Mesothelial cell of epicardium (in vitro differentiated cells): ENCODE data around the gene CALHM2. TPM values are rescaled to one million over a fixed set of nuclear protein-coding genes. Genes with fewer than 3 reads are reported as not detected.
A peak's percentile ranks its signal among the peaks of the same experiment; 100 is the strongest.
"Not testable (repeated sequence)": the region's sequence is repeated elsewhere in the genome, so short reads cannot be mapped to it uniquely, and the experiment has no call there.

ENCODE experiments used
- DNase-seq, 2 experiments: peaks; one replicate each; pipeline ENCODE4 v3.0.0; 2021; ENCODE audit warnings: low spot score in 2 of 2; ENCODE audit not compliant: unreplicated experiment in 2 of 2
- H3K27ac Mint-ChIP-seq: 2 replicates; pipeline ENCODE4 v1.8.0; 2021; ENCODE audit warnings: mixed read lengths
- H3K27me3 Mint-ChIP-seq: 2 replicates; pipeline ENCODE4 v1.8.0; 2021; ENCODE audit warnings: low read depth, mixed read lengths
- H3K36me3 Mint-ChIP-seq: 2 replicates; pipeline ENCODE4 v1.8.0; 2021; ENCODE audit warnings: mixed read lengths
- H3K4me1 Mint-ChIP-seq: 2 replicates; pipeline ENCODE4 v1.8.0; 2021; ENCODE audit warnings: mixed read lengths
- H3K4me3 Mint-ChIP-seq: 2 replicates; pipeline ENCODE4 v1.8.0; 2021; ENCODE audit warnings: mild to moderate bottlenecking, moderate library complexity, mixed read lengths
- H3K9me3 Mint-ChIP-seq: 2 replicates; pipeline ENCODE4 v1.8.0; 2021; ENCODE audit warnings: mixed read lengths
- total RNA-seq: library from RNA; stranded (reverse); gene quantifications from 3 replicates; pipeline ENCODE4 v1.2.1, GENCODE V29; 2021
- TF ChIP-seq, protein P1 (sequence below): fragments of 200-600 bp; sonication (generic); IDR thresholded peaks from one replicate; pipeline ENCODE4 v1.5.0; 2021; ENCODE audit warnings: antibody characterized with exemption; ENCODE audit not compliant: unreplicated experiment

CALHM2 gene
- total RNA-seq, 1 donor from 2014 or later: 4.3 TPM

DNA sequence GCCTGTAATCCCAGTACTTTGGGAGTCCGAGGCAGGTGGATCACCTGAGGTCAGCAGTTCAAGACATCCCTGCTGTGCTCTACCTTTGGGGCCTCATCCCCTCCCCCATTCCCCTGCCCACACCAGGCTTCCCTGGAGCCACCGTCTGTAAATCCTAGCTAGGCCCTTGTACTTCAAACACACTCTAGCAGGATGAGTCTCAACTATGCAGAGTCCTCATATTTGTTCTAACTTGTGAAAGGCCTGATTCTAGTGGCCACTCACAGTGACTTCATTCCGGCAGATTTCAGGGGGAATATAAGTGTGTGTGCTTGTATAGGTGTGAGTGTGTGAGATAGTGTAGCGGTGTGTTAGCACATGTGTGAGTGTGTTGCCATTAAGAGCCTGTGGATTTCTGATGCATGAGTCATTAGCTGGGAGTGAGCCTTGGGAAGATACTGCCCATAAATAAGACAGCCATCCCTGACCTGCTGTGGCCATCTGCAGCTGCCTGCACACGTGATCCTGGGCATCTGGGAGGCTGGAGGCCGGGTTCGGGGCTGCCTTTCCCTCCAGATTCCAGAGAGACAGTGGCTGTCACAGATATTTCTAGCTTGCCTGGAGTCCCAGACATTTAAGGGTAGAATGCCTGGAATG is 39.7 kb upstream of the CALHM2 start:
- peak overlapping the region; percentile 76 for H3K4me3 Mint-ChIP-seq
- H3K27ac Mint-ChIP-seq: peak overlapping the region; percentile 17
- H3K9me3 Mint-ChIP-seq: no peaks in the 10 kb centered on the region
- no peak for DNase-seq
- H3K4me1 Mint-ChIP-seq: peaks cover 25% of the 10 kb centered on the region
- H3K27me3 Mint-ChIP-seq: peaks cover 54% of the 10 kb centered on the region
- H3K36me3 Mint-ChIP-seq: no peaks in the 10 kb centered on the region
- TF ChIP-seq, protein P1, sequence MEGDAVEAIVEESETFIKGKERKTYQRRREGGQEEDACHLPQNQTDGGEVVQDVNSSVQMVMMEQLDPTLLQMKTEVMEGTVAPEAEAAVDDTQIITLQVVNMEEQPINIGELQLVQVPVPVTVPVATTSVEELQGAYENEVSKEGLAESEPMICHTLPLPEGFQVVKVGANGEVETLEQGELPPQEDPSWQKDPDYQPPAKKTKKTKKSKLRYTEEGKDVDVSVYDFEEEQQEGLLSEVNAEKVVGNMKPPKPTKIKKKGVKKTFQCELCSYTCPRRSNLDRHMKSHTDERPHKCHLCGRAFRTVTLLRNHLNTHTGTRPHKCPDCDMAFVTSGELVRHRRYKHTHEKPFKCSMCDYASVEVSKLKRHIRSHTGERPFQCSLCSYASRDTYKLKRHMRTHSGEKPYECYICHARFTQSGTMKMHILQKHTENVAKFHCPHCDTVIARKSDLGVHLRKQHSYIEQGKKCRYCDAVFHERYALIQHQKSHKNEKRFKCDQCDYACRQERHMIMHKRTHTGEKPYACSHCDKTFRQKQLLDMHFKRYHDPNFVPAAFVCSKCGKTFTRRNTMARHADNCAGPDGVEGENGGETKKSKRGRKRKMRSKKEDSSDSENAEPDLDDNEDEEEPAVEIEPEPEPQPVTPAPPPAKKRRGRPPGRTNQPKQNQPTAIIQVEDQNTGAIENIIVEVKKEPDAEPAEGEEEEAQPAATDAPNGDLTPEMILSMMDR: no peak

DNA sequence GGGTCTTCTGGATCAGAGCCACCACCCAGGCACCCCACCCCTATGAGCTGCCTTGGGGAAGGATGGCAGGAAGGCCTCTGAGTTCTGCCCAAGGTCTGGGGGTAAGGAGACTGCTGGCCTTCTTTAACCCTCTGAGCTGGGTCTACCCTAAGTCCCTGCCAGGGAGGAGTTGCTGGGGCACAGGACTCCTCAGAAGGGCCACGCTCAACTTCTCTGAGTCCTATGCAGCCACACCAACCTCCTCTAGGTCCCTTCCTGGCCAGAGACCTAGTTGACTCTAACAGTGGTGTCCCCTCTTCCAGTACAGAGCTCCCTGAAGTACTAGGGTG is 38.8 kb upstream of the CALHM2 start:
- no peak for DNase-seq
- Mint-ChIP-seq H3K36me3 (no peaks in the 10 kb centered on the region), H3K9me3 (no peaks in the 10 kb centered on the region), H3K27ac (no peak overlapping the region), H3K27me3 (peaks cover 45% of the 10 kb centered on the region), H3K4me1 (peaks cover 29% of the 10 kb centered on the region), H3K4me3 (no peak overlapping the region)
- TF ChIP-seq, protein P1: no peak

DNA sequence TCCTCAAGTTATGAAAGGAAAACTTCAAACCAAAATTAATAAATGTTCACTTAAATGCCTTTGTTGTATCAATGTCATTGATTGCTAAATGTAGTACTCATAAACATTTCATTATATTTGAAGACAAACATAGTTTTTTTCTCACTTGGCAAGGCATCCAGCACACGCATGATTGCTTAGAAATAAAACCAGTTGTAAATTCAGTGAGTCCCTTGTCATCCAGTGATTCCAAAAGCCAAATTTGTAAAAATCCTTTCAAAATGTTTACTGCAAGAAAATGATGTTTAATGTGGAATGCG is 35.2 kb upstream of the CALHM2 start:
- Mint-ChIP-seq H3K9me3 (no peaks in the 10 kb centered on the region), H3K36me3 (no peaks in the 10 kb centered on the region), H3K27ac (no peak overlapping the region), H3K27me3 (peaks cover 16% of the 10 kb centered on the region), H3K4me3 (no peak overlapping the region), H3K4me1 (peaks cover 20% of the 10 kb centered on the region)
- DNase-seq: no peak
- TF ChIP-seq, protein P1: no peak

- not testable (repeated sequence) for DNase-seq, H3K36me3 Mint-ChIP-seq, H3K4me3 Mint-ChIP-seq, H3K27ac Mint-ChIP-seq, H3K9me3 Mint-ChIP-seq
- H3K27me3 Mint-ChIP-seq: peaks cover 11% of the 10 kb centered on the region
- peaks cover 14% of the 10 kb centered on the region for H3K4me1 Mint-ChIP-seq
Observed at GRCh38 chr10:103486635-103487409, 34.7 kb upstream of the CALHM2 start.

DNA sequence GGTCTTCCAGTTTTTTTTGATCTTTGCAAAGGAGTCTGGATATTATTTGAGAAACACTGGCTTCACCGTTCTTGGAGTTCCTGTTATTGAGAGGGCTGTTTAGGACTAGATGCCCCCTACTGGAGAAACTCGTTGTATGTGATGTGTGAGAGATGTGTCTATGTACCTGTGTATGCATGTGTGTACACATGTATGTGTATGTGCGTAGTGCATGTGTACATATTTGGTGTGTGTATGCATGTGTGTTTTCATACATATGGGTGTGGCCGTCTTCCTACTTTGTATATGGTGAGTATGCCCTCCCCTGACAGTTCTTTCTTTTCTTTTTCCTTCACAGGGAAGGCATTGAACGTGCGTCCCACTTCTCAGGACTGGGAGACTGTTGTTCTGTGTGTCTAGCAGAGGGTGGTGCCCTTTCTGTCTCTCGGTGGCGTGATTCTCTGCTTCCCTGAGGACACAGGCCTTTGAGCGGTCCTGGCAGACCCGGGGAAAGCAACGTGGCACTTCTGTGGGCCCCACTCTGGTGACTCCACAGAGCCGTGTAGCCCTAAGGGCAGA is 29.9 kb upstream of the CALHM2 start:
- H3K4me3 Mint-ChIP-seq: no peak overlapping the region

GRCh38 chr10:103480521-103480920 is 28.4 kb upstream of the CALHM2 start:
- Mint-ChIP-seq H3K27ac (no peak overlapping the region), H3K4me1 (no peaks in the 10 kb centered on the region), H3K27me3 (peaks cover 5% of the 10 kb centered on the region), H3K9me3 (no peaks in the 10 kb centered on the region), H3K4me3 (no peak overlapping the region), H3K36me3 (no peaks in the 10 kb centered on the region)
- no peak for DNase-seq
- TF ChIP-seq, protein P1: no peak

More for the DNA sequence above, 29.9 kb upstream of the CALHM2 start:
- no peak for DNase-seq
- Mint-ChIP-seq H3K9me3 (no peaks in the 10 kb centered on the region), H3K27ac (no peak overlapping the region), H3K27me3 (peaks cover 5% of the 10 kb centered on the region), H3K36me3 (no peaks in the 10 kb centered on the region), H3K4me1 (peaks cover 8% of the 10 kb centered on the region)
- TF ChIP-seq, protein P1: peak; percentile 47
